ENCODE data around the gene CYP2R1.
"Not testable (repeated sequence)": the region's sequence is repeated elsewhere in the genome, so short reads cannot be mapped to it uniquely, and the experiment has no call there.

CYP2R1 gene

GRCh38 chr11:14882196-14882595 is 9.8 kb downstream of the CYP2R1 start:
- no peak for DNase-seq (ENCODE audit: low spot score)
- in situ Hi-C loops (cut with MboI; ENCODE audit: low pct_unique_long_range_greater_than_20kb, low sequenced_read_pairs, unreplicated experiment): no loop called here
- TF ChIP-seq CTCF (IDR thresholded peaks at IDR 0.05; ENCODE audit: extremely low read depth, insufficient read depth, missing control alignments): no peak

GRCh38 chr11:14881576-14882193 is 10.3 kb downstream of the CYP2R1 start:
- no peak for DNase-seq (ENCODE audit: low spot score)
- no peak for TF ChIP-seq CTCF (IDR thresholded peaks at IDR 0.05; ENCODE audit: extremely low read depth, insufficient read depth, missing control alignments)
- in situ Hi-C loops (cut with MboI; ENCODE audit: low pct_unique_long_range_greater_than_20kb, low sequenced_read_pairs, unreplicated experiment): no loop called here

- no peak for TF ChIP-seq CTCF (IDR thresholded peaks at IDR 0.05; ENCODE audit: extremely low read depth, insufficient read depth, missing control alignments)
- in situ Hi-C loops (cut with MboI; ENCODE audit: low pct_unique_long_range_greater_than_20kb, low sequenced_read_pairs, unreplicated experiment): no loop called here
- no peak for DNase-seq (ENCODE audit: low spot score)
Observed at GRCh38 chr11:14875163-14875562, 16.9 kb downstream of the CYP2R1 start.

- in situ Hi-C loops (cut with MboI; ENCODE audit: low pct_unique_long_range_greater_than_20kb, low sequenced_read_pairs, unreplicated experiment): no loop called here
- TF ChIP-seq CTCF (IDR thresholded peaks at IDR 0.05; ENCODE audit: extremely low read depth, insufficient read depth, missing control alignments): no peak
Observed at GRCh38 chr11:14873632-14874031, 18.4 kb downstream of the CYP2R1 start.

GRCh38 chr11:14872032-14872431 is 20.0 kb downstream of the CYP2R1 start:
- TF ChIP-seq CTCF (IDR thresholded peaks at IDR 0.05; ENCODE audit: extremely low read depth, insufficient read depth, missing control alignments): no peak
- in situ Hi-C loops (cut with MboI; ENCODE audit: low pct_unique_long_range_greater_than_20kb, low sequenced_read_pairs, unreplicated experiment): no loop called here
- DNase-seq (ENCODE audit: low spot score): no peak

More at GRCh38 chr11:14873632-14874031, 18.4 kb downstream of the CYP2R1 start:
- no peak for DNase-seq (ENCODE audit: low spot score)

- in situ Hi-C loops (cut with MboI; ENCODE audit: low pct_unique_long_range_greater_than_20kb, low sequenced_read_pairs, unreplicated experiment); DNase-seq (ENCODE audit: low spot score): not testable (repeated sequence)
Observed at GRCh38 chr11:14863775-14864174, 28.3 kb downstream of the CYP2R1 start.

- no peak for DNase-seq (ENCODE audit: low spot score)
- no peak for TF ChIP-seq CTCF (IDR thresholded peaks at IDR 0.05; ENCODE audit: extremely low read depth, insufficient read depth, missing control alignments)
- in situ Hi-C loops (cut with MboI; ENCODE audit: low pct_unique_long_range_greater_than_20kb, low sequenced_read_pairs, unreplicated experiment): no loop called here
Observed at GRCh38 chr11:14861680-14862079, 30.4 kb downstream of the CYP2R1 start.
